Mononuclear cell (primary cell): ENCODE data around the gene SIRT6. TPM values are rescaled to one million over a fixed set of nuclear protein-coding genes. Genes with fewer than 3 reads are reported as not detected.
"Not testable (repeated sequence)": the region's sequence is repeated elsewhere in the genome, so short reads cannot be mapped to it uniquely, and the experiment has no call there.

Source experiments
- H3K27me3 ChIP-seq: 2 replicates; pipeline ENCODE4 v1.6.0; 2011; ENCODE audit warnings: low read length, control low read depth; ENCODE audit not compliant: insufficient read depth
- H3K4me1 ChIP-seq: 2 replicates; pipeline ENCODE4 v1.5.1; 2011; ENCODE audit warnings: mild to moderate bottlenecking, low read length, control low read depth; ENCODE audit not compliant: insufficient read depth
- H3K4me3 ChIP-seq: 2 replicates; pipeline ENCODE4 v1.5.1; 2011; ENCODE audit warnings: mild to moderate bottlenecking, low read length, moderate library complexity
- H3K9me3 ChIP-seq: 2 replicates; pipeline ENCODE4 v1.5.1; 2011; ENCODE audit warnings: low read depth, mild to moderate bottlenecking, control low read depth, low read length
- total RNA-seq: library from RNA; depleted of rRNA; stranded (reverse); fragments of >200 nt; gene quantifications from one replicate; pipeline ENCODE4 v1.2.3, GENCODE V29; 2012

SIRT6 gene
- total RNA-seq, 1 donor = 9.3 TPM

DNA sequence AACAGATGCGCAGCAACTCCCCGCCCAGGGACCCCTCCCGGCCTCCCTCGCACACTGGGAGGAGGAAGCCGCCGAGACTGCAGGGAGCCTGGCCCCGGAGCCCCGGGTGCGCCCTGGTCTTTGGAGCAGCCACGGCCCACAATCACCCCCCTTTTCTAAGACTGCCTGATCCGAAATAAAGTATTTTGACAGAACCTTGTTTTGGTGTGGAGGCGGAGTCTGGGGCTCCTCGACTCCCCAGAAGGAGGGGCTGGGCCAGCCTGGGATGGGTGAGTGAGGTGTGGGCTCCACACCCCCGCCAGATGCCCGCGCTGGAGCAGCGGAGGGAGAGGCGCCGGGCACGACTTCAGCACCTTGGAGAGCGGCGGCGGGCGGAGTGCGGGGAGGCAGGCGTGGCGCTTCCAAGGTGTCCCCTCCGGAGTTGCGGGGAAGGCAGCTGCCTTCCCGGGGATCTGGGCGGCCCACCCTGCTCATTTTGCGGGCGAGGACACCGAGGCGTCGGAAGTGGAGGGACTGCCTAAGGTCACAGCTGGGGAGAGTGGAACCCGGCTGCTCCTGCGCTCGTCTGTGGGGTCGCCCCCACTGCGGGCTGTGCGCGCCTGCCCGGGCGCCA lies 9.4 kb downstream of the SIRT6 start:
- Histone ChIP-seq H3K4me3 (no peak overlapping the region), H3K9me3 (no peaks in the 10 kb centered on the region), H3K4me1 (no peaks in the 10 kb centered on the region), H3K27me3 (no peaks in the 10 kb centered on the region)

- no peaks in the 10 kb centered on the region for H3K27me3 ChIP-seq
Observed at GRCh38 chr19:4171676-4172075, 10.7 kb downstream of the SIRT6 start.

GRCh38 chr19:4164262-4164661 lies 18.1 kb downstream of the SIRT6 start:
- no peaks in the 10 kb centered on the region for H3K9me3 ChIP-seq
- H3K4me1 ChIP-seq = no peaks in the 10 kb centered on the region
- H3K4me3 ChIP-seq = no peak overlapping the region
- H3K27me3 ChIP-seq = no peaks in the 10 kb centered on the region

More at GRCh38 chr19:4171676-4172075, 10.7 kb downstream of the SIRT6 start:
- no peak overlapping the region for H3K4me3 ChIP-seq
- no peaks in the 10 kb centered on the region for H3K9me3 ChIP-seq
- no peaks in the 10 kb centered on the region for H3K4me1 ChIP-seq

DNA sequence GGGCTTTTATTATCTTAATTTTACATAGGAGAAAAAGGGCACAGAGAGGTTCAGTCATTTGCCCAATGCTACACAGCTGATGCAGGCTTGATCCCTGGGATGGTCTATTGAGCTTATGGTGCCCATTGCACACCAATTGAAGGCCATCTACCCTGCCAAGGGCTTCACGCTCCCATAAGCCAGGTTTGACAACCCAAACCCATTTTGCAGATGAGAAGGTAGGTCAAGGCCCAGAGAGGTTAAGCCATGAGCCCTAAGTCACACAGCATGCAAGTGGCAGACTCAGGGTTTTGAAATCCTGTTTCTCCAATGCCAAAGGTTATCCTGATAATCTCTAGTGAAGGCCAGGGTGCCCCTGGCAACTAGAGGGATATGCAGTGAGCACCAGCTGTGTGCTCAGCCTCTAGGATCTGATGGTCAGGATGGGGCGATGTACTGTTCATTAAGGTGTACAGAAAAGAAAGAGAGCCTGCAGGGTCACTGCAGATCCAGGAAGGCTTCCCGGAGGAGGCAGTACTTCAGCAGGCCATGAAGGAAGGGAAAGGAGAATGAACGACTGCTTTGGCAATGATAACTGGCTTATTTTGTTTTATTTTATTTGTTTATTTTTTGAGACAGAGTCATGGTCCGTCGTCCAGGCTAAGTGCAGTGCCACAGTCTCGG lies 20.8 kb downstream of the SIRT6 start:
- H3K4me1 ChIP-seq = no peaks in the 10 kb centered on the region
- no peak overlapping the region for H3K4me3 ChIP-seq
- H3K27me3 ChIP-seq = no peaks in the 10 kb centered on the region
- H3K9me3 ChIP-seq = no peaks in the 10 kb centered on the region

DNA sequence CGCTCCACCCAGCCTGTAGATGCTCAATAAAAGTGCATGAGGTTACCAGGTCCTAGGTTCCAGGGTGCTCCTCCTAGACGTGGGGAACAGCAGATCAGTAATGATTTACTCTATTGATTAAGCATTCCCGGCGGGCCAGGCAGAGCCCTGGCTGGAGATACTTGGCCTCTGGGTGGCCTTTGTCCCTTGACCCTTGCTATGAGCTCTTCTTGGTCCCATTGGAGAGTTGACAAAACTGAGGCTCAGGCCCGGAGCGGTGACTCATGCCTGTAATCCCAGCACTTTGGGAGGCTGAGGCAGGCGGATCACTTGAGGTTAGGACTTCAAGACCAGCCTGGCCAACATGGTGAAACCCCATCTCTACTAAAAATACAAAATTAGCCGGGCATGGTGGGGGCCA lies 24.4 kb downstream of the SIRT6 start:
- H3K4me1 ChIP-seq, H3K9me3 ChIP-seq, H3K27me3 ChIP-seq, H3K4me3 ChIP-seq: not testable (repeated sequence)

DNA sequence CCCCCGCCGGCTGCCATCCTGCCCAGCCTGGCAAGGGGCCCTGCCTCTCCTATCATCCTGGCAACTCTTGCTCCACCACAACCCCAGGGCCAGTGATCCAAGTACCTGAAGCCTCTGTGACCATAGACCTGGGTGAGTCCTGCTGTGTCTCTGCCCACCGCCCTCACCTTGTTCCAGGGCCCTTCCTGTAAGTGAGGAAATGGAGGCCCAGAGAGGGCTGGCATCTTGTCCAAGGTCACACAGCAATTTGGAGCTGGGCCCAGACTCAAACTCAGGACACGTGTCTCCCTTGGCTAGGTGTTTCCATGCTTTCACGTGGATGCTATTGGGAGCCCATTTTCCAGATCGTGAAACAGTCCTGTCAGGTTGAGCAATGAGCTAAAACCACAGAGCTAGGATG lies 25.2 kb downstream of the SIRT6 start:
- Histone ChIP-seq H3K4me1 (no peaks in the 10 kb centered on the region), H3K4me3 (no peak overlapping the region), H3K9me3 (no peaks in the 10 kb centered on the region), H3K27me3 (no peaks in the 10 kb centered on the region)

DNA sequence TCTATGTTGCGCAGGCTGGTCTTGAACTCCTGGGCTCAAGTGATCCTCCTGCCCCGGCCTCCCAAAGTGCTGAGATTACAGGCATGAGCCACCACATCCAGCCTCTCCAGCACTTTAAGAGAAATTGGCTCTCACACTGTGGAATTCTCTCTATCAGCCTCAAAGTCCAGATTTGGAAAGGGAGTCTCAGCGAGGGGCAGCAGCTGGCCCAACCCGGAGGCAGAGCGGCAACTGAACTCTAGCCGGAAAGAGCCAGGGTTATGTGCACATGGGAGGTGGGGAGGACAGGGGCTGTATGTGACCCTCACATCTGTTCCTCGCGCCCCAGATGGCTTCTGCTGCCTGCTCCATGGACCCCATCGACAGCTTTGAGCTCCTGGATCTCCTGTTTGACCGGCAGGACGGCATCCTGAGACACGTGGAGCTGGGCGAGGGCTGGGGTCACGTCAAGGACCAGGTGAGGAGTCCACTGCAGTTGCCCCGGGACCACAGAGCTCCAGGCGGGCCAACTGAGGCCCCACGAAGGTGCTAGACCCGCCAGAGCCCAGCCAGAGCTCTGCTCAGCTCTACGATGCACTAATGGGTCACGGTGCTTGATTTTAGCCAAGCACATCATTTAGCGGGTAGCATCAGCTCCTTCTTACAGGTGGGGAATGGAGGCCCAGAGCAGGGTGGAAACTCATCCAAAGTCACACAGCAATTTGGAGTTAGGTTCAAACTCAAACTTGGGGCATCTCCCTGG lies 27.6 kb downstream of the SIRT6 start:
- Histone ChIP-seq H3K4me3 (no peak overlapping the region), H3K27me3 (no peaks in the 10 kb centered on the region), H3K9me3 (no peaks in the 10 kb centered on the region), H3K4me1 (no peaks in the 10 kb centered on the region)

DNA sequence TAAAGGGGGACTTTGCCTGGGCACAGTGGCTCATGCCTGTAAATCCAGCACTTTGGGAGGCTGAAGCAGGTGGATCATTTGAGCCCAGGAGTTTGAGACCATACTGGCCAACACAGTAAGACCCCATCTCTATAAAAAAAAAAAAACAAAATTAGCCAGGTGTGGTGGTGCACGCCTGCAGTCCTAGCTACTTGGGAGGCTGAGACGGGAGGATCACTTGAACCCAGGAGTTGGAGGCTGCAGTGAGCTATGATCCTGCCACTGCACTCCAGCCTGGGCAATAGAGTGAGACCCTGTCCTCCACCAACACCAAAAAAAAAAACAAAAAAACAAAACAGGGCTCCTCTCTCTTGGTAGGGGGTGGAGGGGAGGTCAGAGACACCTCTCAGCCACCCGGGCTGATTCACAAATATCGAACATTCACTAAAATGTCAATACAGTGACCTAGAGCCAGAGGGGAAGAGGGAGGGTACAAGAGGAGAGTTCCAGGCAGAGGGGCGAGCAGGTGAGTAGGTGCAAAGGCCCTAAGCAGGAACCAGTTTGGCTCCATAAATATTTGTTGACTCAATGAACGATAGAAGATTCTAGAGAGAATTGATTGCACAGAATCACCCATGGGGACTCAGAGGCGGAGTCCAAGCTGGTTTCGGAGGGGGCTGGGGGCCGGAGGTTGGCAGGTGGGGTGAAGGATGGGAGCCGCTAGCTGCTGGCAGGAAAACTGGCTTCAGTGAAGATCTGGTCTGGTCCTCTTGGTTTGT lies 29.9 kb downstream of the SIRT6 start:
- Histone ChIP-seq H3K27me3 (no peaks in the 10 kb centered on the region), H3K4me3 (no peak overlapping the region), H3K9me3 (no peaks in the 10 kb centered on the region), H3K4me1 (no peaks in the 10 kb centered on the region)

GRCh38 chr19:4151623-4152022 lies 30.7 kb downstream of the SIRT6 start:
- Histone ChIP-seq H3K9me3 (no peaks in the 10 kb centered on the region), H3K4me3 (no peak overlapping the region), H3K4me1 (no peaks in the 10 kb centered on the region), H3K27me3 (no peaks in the 10 kb centered on the region)

DNA sequence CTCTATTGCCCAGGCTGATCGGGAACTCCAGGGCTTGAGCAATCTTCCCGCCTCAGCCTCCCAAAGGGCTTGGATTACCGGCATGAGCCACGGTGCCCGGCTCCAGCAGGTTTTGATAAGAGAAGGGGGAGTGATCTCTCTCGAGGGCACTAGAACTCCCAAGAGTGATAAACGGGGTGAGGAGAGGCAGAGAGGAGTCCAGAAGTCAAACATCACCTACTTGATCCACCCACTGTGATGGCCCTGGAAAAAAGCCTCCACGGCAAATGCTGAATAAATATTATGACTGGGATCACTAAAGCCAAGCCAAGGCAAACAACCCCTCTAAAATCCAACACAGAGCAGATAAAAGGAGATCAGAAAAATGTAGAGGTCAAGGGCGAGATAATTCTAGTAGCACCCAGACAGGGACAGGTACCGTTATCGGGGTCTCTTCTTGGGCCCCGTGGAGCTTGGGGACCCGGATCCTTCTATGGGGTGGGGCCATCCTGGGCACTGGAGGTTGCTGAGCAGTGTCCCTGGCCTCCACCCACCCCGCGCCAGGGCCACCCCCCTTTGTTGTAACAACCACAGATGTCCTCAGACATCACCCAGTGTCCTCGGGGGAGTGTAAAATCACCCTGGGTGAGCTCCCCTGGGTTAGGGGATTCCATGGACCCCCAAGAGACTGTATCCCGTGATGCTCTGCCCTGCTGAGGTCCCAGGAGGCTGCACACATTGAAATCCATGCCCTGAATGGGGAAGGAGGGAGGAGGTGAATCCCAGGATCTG lies 32.7 kb downstream of the SIRT6 start:
- H3K27me3 ChIP-seq = no peaks in the 10 kb centered on the region
- peaks cover 3% of the 10 kb centered on the region for H3K4me1 ChIP-seq
- H3K9me3 ChIP-seq = no peaks in the 10 kb centered on the region
- no peak overlapping the region for H3K4me3 ChIP-seq

DNA sequence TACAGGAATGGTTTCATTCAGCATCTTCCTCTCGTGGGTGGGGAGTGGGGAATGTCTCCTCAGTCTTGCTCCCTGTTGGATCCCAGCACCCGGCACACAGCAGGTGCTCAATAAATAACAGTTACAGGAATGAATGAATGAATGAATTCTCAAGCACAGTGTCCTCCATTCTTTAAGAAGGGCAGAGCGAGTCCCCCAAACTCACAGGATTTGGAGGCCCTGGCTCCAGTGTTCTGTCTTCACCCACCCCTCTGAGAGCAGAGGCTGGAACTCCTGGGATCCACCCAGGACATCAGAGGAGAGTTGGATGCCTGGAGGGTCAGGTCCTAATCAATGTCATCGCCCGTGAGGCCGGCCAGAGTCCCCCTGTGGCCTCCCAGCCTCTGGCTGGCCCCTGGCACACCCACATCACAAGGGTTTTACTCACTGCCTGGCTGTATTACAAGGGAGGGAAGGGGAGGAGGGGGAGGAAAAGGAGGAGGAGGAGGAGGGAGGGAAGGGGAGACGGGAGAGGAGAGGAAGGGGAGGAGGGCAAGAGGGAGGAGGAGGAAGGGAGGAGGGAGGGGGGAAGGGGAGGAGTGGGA lies 37.6 kb downstream of the SIRT6 start:
- Histone ChIP-seq H3K4me1 (peaks cover 11% of the 10 kb centered on the region), H3K9me3 (no peaks in the 10 kb centered on the region), H3K4me3 (no peak overlapping the region), H3K27me3 (no peaks in the 10 kb centered on the region)

DNA sequence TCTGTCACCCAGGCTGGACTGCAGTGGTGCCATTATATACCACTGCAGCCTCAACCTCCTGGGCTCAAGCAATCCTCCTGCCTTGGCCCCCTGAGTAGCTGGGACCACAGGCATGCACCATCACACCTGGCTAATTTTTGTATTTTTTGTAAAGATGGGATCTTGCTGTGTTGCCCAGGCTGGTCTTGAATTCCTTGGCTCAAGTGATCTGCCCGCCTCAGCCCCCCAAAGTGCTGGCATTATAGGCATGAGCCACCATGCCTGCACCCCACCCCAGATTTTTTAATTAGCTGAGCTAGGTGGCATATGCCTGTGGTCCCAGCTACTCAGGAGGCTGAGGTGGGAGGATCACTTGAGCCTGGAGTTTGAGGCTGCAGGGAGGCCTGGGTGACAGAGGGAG lies 39.4 kb downstream of the SIRT6 start:
- H3K4me1 ChIP-seq = peaks cover 11% of the 10 kb centered on the region
- H3K27me3 ChIP-seq, H3K4me3 ChIP-seq, H3K9me3 ChIP-seq: not testable (repeated sequence)

- no peaks in the 10 kb centered on the region for H3K27me3 ChIP-seq
- H3K4me3 ChIP-seq = no peak overlapping the region
Observed at GRCh38 chr19:4140237-4140711, 42.1 kb downstream of the SIRT6 start.

GRCh38 chr19:4139614-4140236 lies 42.6 kb downstream of the SIRT6 start:
- Histone ChIP-seq H3K4me3 (no peak overlapping the region), H3K27me3 (no peaks in the 10 kb centered on the region), H3K4me1 (peaks cover 8% of the 10 kb centered on the region), H3K9me3 (no peaks in the 10 kb centered on the region)

More at GRCh38 chr19:4140237-4140711, 42.1 kb downstream of the SIRT6 start:
- peaks cover 8% of the 10 kb centered on the region for H3K4me1 ChIP-seq
- no peaks in the 10 kb centered on the region for H3K9me3 ChIP-seq
